ENCODE data around the gene POLR1B. TPM values are rescaled to one million over a fixed set of nuclear protein-coding genes. Genes with fewer than 3 reads are reported as not detected.

POLR1B gene
- total and polyA plus RNA-seq, 10 of the 15 experiments (the other 5 are each of a cell fraction or from before 2014, with no cell fraction given), result 13.4 to 55.8 (median 35.9) TPM

DNA sequence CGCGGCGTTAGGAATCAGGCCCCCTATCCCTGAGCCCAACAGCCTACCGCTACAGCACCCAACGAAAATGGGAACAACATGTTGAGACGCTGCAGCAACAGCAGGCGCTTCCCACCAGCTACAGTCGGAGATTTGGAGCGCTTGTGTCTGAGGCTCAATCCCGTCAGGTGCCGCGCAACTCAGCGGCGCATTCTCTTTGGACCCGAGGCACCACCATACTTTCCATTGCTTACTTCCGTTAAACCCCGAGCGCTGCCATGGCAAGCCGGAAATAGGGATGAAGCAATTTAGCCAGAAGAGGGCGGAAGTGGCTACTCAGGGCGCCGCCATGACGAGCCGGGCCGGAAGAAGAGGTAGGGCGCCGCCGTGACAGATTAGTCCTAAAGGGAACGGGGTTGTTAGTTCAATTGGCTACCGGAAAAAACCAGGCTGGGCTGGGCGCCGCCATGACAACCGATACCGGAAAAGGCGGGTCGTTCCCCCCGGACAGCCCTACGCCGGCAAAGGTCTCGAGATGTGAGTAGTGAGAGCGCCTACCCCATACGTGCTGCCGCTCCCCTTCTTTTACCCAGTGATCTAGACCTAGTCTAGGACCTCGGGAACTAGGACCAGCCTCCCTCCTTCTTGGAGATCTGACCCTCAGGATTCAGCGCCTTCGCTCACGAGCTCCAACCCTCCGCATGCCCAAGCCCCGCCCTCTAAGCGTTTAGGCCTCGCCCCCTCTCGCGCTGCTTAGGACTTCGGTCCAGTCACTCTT, 42.0 kb downstream of the POLR1B start, which contains the start of gene CHCHD5 (continued):
- TF ChIP-seq, protein P1, sequence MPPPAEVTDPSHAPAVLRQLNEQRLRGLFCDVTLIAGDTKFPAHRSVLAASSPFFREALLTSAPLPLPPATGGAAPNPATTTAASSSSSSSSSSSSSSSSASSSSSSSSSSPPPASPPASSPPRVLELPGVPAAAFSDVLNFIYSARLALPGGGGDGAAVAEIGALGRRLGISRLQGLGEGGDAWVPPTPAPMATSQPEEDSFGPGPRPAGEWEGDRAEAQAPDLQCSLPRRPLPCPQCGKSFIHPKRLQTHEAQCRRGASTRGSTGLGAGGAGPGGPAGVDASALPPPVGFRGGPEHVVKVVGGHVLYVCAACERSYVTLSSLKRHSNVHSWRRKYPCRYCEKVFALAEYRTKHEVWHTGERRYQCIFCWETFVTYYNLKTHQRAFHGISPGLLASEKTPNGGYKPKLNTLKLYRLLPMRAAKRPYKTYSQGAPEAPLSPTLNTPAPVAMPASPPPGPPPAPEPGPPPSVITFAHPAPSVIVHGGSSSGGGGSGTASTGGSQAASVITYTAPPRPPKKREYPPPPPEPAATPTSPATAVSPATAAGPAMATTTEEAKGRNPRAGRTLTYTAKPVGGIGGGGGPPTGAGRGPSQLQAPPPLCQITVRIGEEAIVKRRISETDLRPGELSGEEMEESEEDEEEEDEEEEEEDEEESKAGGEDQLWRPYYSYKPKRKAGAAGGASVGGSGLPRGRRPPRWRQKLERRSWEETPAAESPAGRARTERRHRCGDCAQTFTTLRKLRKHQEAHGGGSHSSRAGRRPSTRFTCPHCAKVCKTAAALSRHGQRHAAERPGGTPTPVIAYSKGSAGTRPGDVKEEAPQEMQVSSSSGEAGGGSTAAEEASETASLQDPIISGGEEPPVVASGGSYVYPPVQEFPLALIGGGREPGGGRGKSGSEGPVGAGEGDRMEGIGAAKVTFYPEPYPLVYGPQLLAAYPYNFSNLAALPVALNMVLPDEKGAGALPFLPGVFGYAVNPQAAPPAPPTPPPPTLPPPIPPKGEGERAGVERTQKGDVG (CRISPR knock-in tag; IDR thresholded peaks at IDR 0.05), result no peak
- no peak for TF ChIP-seq DPF2 (IDR thresholded peaks at IDR 0.05)
- TF ChIP-seq CBX5 (IDR thresholded peaks at IDR 0.05; ENCODE audit: low read depth), result no peak
- TF ChIP-seq, protein P2, sequence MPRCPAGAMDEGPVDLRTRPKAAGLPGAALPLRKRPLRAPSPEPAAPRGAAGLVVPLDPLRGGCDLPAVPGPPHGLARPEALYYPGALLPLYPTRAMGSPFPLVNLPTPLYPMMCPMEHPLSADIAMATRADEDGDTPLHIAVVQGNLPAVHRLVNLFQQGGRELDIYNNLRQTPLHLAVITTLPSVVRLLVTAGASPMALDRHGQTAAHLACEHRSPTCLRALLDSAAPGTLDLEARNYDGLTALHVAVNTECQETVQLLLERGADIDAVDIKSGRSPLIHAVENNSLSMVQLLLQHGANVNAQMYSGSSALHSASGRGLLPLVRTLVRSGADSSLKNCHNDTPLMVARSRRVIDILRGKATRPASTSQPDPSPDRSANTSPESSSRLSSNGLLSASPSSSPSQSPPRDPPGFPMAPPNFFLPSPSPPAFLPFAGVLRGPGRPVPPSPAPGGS (IDR thresholded peaks at IDR 0.05; ENCODE audit: borderline replicate concordance, insufficient read depth, low read depth, low read length, poor library complexity, severe bottlenecking), result no peak
- TF ChIP-seq TCF3 (IDR thresholded peaks at IDR 0.05; ENCODE audit: borderline replicate concordance, insufficient read depth, low read depth, low read length), result no peak
- TF ChIP-seq, protein P3, sequence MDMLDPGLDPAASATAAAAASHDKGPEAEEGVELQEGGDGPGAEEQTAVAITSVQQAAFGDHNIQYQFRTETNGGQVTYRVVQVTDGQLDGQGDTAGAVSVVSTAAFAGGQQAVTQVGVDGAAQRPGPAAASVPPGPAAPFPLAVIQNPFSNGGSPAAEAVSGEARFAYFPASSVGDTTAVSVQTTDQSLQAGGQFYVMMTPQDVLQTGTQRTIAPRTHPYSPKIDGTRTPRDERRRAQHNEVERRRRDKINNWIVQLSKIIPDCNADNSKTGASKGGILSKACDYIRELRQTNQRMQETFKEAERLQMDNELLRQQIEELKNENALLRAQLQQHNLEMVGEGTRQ (IDR thresholded peaks at IDR 0.05; ENCODE audit: borderline replicate concordance, low read depth, low read length), result no peak
- TF ChIP-seq MTA3 (IDR thresholded peaks at IDR 0.05; ENCODE audit: borderline replicate concordance, low read length), result no peak
- TF ChIP-seq PAX5 (IDR thresholded peaks at IDR 0.05; ENCODE audit: borderline replicate concordance, low read depth, low read length), result 0 out of 2 replicates have a peak, but pooled peaks have one; percentile 6
- TF ChIP-seq FOXM1 (IDR thresholded peaks at IDR 0.05; ENCODE audit: low read depth, low read length), result no peak; the same call in 1 of the 2 replicates
- peak; percentile 85 for TF ChIP-seq HCFC1 (IDR thresholded peaks at IDR 0.05; ENCODE audit: low read length)
- TF ChIP-seq RELA (IDR thresholded peaks at IDR 0.05; ENCODE audit: borderline replicate concordance, partially characterized antibody), result peak; percentile 30
- TF ChIP-seq RB1 (IDR thresholded peaks at IDR 0.05; ENCODE audit: borderline replicate concordance), result no peak
- no peak for TF ChIP-seq ZNF24 (IDR thresholded peaks at IDR 0.05)
- peak; percentile 89 for TF ChIP-seq CREM (IDR thresholded peaks at IDR 0.05; ENCODE audit: low read depth)
- TF ChIP-seq NR2C1 (IDR thresholded peaks at IDR 0.05), result peak; percentile 85
- no peak; the same call in 1 of the 2 replicates for TF ChIP-seq GATAD2B (conservative IDR thresholded peaks at IDR 0.05; ENCODE audit: low read depth)
- TF ChIP-seq MTA2 (IDR thresholded peaks at IDR 0.05; ENCODE audit: low read depth), result no peak
- peak; percentile 95 for TF ChIP-seq ZBTB40 (IDR thresholded peaks at IDR 0.05; ENCODE audit: borderline replicate concordance)
- no peak for TF ChIP-seq SMC3 (IDR thresholded peaks at IDR 0.05; ENCODE audit: borderline replicate concordance, low read length)
- TF ChIP-seq FOS (IDR thresholded peaks at IDR 0.05; ENCODE audit: borderline replicate concordance, extremely low read depth, insufficient read length), result no peak
- TF ChIP-seq POLR2AphosphoS2 (IDR thresholded peaks at IDR 0.05; ENCODE audit: low read depth, low read length), result peak; percentile 31; the same call in 1 of the 2 replicates

Data from GM12878 (cell line).